ENCODE results near the gene PGC.

DNA sequence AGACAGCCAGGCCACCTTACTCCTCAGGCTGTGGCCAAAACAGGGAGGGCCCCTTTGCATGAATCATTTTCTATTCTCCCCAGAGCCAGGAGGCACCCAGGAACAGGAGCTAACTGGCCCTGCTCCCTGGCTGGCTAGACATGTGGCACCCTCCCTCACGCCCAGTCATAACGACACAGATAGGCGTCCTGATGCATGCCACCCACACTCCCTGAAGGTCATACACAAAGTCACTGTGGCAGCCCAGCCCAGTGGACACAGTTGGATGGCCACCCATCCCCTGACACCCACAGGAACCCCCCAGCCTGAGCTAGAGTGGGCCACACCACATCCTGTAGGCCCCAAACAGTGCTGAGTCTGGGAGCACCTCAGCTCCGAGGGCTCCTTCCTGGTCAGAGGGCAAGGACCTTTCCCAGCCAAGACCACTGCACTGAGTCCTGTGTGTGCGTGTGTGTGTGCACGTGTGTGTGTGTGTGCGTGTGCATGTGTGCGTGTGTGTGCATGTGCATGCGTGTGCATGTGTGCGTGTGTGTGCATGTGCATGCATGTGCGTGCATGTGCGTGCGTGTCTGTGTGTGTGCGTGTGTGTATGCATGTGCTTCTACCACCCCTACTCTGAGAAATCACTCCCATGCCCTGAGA is 33.4 kb downstream of the PGC start:
- no peak for TF ChIP-seq EZH2 (IDR thresholded peaks at IDR 0.05; ENCODE audit: borderline replicate concordance, low read depth, low read length, severe bottlenecking)
- TF ChIP-seq CTCF (IDR thresholded peaks at IDR 0.05; ENCODE audit: extremely low read depth in 1 of 2, insufficient read depth in 1 of 2, low read depth in 1 of 2, low read length in 2 of 2), result no peak
- TF ChIP-seq MAX (IDR thresholded peaks at IDR 0.05; ENCODE audit: insufficient read depth, insufficient read length), result no peak
- no peak for TF ChIP-seq POLR2AphosphoS5 (IDR thresholded peaks at IDR 0.05; ENCODE audit: insufficient read depth, low read depth, low read length)
- TF ChIP-seq FOS (IDR thresholded peaks at IDR 0.05; ENCODE audit: borderline replicate concordance, insufficient read depth, low read length), result no peak
- no peak for TF ChIP-seq POLR2A (IDR thresholded peaks at IDR 0.05; ENCODE audit: low read depth, low read length)
- TF ChIP-seq MYC (IDR thresholded peaks at IDR 0.05; ENCODE audit: low read depth, low read length), result no peak
- TF ChIP-seq JUN (IDR thresholded peaks at IDR 0.05; ENCODE audit: borderline replicate concordance, insufficient read depth, insufficient read length, low read depth), result no peak
- no peak for TF ChIP-seq GATA2 (IDR thresholded peaks at IDR 0.05; ENCODE audit: insufficient read depth, insufficient read length, low read depth, low read length)

Data from endothelial cell of umbilical vein (primary cell).